ENCODE data around the gene SHMT1.

GRCh38 chr17:18363101-18364049 is at the start of gene SHMT1:
- TF ChIP-seq CTCF (IDR thresholded peaks at IDR 0.05) = no peak
- TF ChIP-seq POLR2A (IDR thresholded peaks at IDR 0.05) = no peak
- no peak for TF ChIP-seq EP300 (IDR thresholded peaks at IDR 0.05)

All from stomach (tissue), 4 donors.